GM21360 (cell line): ENCODE measurements around the gene MARCHF5.

Experiments
- ATAC-seq: cut with Tn5 transposase; IDR thresholded peaks from one replicate; pipeline ENCODE4 v1.9.1; 2021; ENCODE audit warnings: mild to moderate bottlenecking, moderate library complexity; ENCODE audit not compliant: unreplicated experiment

MARCHF5 gene, protein sequence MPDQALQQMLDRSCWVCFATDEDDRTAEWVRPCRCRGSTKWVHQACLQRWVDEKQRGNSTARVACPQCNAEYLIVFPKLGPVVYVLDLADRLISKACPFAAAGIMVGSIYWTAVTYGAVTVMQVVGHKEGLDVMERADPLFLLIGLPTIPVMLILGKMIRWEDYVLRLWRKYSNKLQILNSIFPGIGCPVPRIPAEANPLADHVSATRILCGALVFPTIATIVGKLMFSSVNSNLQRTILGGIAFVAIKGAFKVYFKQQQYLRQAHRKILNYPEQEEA

DNA sequence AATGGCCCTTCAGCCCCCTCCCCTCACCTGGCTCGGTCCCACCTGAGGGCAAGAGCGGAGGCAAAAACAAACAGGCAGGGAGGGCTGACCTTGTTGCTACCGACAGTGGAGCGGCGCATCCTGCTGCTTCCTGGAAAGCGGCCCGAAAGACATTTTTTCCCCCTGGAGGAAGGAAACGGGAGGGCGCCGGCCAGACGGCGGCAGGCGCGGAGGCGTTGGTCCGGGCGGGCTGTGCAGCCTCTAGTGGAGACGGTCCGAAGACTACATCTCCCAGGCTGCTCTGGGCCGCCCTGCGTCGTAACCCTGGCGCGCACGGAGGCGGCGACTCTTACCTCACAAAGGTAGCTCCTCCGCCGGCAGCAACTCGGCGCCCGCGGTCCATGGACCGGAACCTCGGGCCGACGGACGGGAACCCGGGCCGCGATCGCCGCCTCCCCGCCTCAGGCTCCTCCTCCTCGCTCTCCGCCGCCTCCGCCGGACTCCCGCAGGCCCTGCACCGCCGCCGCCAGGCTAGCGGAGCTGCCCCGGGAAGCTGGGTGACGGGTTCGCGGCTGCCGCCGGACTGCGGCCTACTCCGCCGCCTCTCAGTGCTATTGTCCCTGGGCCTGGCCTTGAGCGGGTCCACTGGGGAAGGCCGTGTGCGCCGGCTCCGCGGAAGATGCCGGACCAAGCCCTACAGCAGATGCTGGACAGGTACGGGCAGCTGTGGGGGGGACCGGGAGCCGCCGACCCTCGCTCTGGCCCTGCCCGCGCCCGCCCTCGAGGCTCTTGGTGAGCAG lies at the start of gene MARCHF5, which contains the start of gene CPEB3:
MARCHF5 (plus strand) TSS at position 331 of the 779 bp plus-strand sequence; CDS start at position 659, 328 bp downstream.
CPEB3 (minus strand) TSS at position 242 of the 779 bp plus-strand sequence. CDS start 50,728 bp downstream, outside the sequence.
- peak; percentile 97 for ATAC-seq

DNA sequence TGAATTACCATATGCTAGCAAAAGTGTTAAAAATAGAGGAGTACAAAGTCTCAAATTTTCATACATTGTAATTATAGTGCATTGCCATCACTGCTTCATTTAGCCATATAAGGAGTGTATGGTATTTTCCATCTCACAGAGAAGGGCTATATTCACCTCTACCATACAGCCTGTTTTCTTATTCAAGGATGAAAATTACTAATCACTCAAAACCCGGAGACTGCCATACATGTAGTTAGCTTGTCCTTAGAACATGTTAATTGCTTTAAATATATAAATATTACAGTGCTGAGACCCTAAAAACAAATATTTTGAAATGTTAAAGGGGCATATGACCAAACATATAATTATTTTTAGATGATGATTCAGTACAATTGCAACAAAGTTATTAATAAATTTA lies 49.5 kb upstream of the MARCHF5 start:
- ATAC-seq: no peak

GRCh38 chr10:92242380-92242779 lies 48.6 kb upstream of the MARCHF5 start:
- no peak for ATAC-seq

DNA sequence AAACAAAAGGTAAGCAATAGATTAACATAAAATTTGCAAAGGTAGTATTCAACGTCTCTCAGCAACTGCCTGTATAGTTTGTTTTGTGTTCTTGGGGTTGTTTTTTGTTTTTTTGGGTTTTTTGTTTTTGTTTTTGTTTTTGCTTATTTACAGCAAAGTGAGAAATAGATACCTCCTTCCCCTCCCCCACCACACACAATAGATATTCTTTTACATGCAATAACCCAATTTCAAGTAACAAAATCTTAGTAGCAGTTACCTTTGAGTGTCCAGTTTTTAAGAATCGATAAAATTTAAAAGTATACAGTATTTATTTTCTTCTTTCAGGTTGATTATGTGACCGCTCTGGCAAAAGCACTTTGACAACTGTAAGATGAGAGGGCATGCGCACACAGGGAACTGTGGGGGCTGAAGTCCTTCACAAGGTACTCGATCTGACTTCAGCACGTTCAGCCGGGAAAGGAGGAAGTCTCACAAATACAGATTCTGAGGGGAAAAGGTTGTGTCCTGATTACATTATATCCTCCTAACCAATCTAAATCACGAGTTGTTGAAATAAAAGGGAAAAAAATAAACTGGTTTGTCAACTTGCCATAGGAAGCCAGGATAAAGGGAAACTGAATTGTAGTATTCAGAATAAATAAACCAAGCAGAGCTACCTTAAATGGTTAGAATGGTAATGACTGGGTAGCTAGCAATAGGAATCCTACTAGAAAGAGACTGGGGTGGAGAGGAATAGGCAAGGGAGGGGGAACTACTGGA lies 47.9 kb upstream of the MARCHF5 start:
- no peak for ATAC-seq

DNA sequence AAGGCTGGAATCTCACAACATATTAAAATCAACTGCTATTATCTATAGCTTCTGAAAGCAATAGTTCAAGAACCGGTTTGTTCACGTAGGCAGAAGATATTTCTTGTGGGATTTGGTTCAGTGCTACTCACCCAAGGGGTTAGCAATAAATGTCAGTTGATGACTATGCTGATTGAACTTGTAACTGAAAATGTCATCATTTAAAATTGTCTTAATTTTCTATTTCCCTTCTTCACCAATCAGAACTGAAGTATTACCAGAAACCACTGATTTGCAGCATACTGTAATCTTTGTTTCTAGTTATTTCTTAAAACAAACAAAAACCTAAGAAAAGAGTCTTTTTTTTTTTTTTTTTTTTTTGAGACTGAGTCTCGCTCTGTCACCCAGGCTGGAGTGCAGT lies 46.2 kb upstream of the MARCHF5 start:
- ATAC-seq: no peak

DNA sequence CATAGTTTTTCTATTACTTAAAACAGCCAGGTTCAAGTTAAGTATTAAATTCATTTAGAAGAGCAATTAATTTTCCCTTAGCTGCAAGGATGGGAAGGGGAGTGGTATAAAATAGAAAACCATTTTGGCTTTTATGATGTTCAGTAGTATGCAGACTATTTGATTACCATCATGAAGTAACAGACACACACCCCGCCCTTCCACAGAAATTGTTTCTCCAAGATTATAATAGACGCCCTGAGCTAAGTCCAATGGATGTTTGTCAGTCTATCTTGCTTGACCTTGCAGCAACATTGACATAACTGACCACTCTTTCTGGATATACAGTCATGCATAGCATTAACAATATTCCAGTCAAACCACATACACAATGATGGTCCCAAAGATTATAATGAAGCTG lies 42.4 kb upstream of the MARCHF5 start:
- ATAC-seq: no peak

DNA sequence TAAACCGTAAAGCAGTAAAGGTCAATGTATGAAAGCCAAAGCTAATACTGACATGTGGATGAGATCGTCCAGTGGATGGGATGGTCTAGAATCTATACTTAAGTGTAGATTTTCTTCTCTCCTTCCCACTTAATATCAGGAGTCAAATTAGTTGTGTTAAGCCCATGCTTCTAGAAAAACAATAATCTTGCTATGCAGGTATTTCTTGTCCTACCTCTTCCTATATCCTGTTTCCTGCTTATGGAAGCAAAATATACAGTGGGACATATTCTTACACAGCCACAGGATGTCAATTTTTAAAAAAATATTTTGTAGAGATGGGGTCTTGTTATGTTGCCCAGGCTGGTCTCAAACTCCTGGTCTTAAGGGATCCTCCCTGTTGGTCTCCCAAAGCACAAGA lies 27.6 kb upstream of the MARCHF5 start:
- no peak for ATAC-seq

DNA sequence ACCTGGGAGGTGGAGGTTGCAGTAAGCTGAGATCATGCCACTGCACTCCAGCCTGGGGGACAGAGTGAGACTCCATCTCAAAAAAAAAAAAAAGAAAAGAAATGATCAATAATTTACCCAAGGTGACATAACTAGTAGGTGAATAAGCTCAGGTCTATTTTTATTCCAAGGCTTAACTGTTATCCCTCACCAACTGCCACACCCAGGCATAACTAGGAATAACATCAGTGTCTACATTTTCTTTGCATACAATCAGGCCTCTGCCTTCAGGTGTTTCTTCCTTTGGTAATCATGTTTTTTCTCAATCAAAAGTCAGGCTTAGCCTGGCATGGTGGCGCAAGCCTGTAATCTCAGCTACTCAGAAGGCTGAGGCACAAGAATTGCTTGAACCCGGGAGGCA lies 26.7 kb upstream of the MARCHF5 start:
- no peak for ATAC-seq

DNA sequence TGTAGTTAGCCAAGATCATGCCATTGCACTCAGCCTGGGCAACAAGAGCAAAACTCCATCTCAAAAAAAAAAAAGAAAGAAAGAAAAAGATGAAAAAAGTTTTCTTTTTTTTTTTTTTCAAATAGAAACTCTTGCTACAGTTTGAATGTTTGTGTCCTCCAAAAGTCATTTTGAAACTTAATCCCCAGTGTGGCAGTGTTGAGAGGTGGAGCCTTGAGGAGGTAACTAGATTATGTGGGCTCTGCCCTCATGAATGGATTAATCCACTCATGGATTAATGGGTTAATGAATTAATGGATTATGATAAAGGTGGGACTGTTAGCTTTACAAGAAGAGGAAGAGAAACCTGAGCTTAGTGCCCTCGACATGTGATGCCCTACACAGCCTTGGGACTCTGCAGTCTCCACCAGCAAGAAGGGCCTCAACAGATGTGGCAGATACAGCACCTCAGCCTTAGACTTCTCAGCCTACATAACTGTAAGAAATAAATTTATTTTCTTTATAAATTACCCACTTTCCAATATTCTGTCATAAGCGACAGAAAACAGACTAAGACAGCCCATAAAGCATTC lies 25.2 kb upstream of the MARCHF5 start:
- no peak for ATAC-seq

DNA sequence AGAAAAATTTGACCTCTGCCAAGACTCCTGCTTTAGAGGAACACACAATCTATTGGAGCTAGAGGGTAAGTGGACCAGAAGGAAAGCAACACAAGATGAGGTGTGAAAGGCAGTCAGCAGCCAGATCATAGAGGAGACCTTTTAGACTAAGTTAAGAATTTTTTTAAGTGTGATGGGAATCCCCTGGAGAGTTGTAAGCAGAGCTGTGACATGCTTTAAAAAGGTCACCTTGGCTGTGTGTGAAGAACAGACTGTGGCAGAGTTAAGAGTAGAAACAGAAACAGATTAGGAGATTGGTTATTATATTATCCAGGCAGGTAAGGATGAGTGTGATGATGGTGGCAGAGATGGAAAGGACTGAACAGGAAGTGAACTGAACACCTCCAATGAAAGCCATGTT lies 23.6 kb upstream of the MARCHF5 start:
- no peak for ATAC-seq

- no peak for ATAC-seq
Observed at GRCh38 chr10:92268748-92269147, 22.2 kb upstream of the MARCHF5 start.

DNA sequence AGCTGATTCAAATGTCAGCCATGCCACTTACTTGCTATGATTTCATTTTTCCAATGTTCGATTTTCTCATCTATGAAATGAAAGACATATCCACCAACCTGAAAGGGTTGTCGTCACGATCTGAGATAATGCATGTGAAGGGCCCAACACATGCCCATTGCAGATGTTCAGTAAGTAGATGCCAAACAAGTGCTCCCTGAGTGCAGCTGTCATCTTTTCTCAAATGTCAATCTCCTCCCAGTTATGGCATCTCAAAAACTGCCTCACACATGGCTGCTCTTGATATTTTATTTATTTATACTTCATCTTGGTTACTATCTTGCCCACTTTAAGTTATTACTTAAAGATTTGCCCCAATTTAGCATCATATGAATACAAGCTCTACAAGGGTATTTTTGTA lies 16.9 kb upstream of the MARCHF5 start:
- ATAC-seq: no peak

- no peak for ATAC-seq
Observed at GRCh38 chr10:92278996-92279696, 11.8 kb upstream of the MARCHF5 start.

GRCh38 chr10:92284112-92284704 lies 6.8 kb upstream of the MARCHF5 start:
- no peak for ATAC-seq

DNA sequence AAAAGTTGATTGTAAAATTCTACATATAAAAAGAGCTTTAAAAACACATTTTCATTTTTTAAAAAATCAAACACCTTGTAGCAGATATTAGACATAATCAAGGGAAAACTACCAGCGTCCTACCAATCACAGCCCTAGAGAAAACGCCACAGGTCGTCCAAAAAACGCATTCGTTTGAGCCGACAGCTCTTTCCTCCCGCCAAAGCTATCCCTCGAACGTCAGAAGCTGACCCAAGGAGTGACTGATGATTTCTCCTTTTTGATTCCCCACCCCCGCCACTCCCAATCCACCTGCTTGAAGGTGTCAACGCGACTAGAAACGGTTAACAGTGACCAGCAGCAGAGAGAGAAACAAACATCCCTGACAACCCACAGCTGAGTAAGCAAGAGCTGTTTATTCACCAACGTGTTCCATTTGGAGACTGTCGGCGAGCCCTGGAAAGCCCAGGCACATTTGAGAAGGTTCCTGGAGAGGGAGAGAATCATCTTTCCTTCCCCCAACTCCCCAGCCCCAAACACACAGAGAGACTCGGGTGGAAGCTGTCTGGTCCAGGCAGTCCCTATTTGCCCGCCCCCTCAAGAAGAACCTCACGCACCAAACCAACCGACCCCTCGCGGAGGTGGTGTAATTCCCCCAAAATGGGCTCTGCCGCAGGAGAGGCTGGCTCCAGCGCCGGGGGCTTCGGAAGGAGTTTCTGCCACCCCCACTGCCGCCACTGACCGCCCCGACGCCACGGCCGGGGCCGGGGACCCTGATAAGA lies 711 bp upstream of the MARCHF5 start:
- ATAC-seq: peak; percentile 15

DNA sequence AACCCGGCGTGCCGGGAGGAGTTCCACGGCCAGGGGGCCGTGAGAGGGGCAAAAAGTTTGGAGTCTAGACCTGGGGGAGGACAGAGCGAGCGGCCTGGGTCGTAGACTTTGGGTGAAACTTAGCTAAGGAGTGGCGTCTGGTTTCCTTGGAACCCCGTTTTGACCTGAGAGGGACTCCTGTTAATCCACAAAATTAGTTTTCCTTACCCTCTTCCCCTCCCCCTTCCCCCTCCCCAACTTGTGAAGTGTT lies 574 bp downstream of the MARCHF5 start:
- no peak for ATAC-seq

DNA sequence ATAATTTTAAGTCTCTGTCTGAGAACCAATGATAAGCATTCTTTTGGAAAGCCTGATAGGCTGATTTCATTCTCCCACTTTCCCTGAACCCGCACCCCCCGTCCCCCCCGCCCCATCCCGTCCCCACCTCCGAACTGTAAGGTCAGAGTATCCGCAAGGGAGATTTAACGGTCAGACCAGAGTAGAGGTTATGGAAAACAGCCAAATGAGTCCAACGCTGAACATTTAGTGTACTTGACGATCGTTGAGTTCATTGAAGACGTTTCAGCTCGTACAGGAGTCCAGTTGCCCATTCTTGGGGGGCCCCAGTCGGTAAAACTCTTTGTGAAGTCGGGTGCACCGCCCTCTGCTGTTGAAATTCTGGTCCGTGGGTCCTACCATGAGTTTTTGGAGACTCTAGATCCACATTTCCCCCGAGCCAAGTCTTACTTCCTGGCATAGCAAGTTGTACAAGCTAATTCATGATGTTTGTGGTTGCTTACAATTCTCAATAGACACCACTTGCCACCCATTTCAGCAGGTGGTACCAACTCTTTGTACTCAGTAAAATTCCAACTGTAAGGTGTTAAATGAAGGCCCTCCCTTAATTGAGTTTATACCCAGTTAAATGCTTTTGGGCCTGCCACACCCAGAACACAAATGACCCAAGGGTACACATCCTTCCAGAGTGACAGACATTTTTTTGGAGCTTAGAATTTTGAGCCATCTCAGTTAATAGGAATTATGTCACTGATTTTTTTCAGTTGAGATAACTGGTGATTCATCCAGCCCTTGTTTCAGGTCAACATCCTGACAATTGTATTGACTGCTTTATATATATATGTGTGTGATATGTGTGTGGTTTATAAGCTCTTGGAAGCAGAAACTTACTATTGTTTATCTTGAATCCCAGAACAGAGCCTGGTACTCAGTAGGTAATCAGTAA lies 1.2 kb downstream of the MARCHF5 start:
- ATAC-seq: no peak

DNA sequence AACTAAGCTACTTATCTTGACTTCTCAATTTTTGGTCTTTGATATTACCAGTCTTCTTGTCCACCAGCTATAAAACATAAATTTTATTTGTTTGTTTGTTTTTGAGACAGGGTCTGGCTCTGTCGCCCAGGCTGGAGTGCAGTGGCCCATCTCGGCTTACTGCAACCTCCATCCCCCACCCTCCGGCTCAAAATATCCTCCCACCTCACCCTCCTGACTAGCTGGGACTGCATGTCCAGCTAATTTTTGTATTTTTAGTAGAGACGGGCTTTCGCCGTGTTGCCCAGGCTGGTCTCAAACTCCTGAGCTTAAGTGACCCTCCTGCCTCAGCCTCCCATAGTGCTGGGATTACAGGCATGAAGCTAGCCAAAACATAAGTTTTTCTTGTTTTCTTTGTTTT lies 7.5 kb downstream of the MARCHF5 start:
- no peak for ATAC-seq

DNA sequence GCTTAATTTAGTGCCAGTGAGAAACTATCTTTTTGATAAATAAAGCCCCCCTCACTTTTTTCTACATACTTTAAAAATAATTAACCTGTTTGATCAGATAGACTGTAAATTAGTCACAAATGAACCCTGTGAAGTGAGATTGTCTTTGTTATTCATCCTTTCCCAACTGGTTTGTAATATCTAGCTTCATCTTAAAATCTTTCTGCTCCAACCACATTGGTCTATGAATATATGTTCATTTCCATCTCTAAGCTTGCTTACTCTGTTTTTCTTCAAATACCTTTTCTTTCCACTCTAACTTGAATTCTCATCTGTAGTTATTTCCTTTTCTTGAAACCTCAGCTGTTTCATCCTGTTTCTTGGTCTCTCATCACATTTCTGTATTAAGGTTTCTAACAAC lies 12.1 kb downstream of the MARCHF5 start:
- no peak for ATAC-seq
